NOMO-1 (cell line): Measurements from ENCODE around the gene ANTXR2.

ENCODE experiments used
- DNase-seq, 2 experiments: peaks; one replicate each; lab custom pipeline; 2025; ENCODE audit not compliant: unreplicated experiment in 2 of 2; lab: John Stamatoyannopoulos, UW

Gene ANTXR2

DNA sequence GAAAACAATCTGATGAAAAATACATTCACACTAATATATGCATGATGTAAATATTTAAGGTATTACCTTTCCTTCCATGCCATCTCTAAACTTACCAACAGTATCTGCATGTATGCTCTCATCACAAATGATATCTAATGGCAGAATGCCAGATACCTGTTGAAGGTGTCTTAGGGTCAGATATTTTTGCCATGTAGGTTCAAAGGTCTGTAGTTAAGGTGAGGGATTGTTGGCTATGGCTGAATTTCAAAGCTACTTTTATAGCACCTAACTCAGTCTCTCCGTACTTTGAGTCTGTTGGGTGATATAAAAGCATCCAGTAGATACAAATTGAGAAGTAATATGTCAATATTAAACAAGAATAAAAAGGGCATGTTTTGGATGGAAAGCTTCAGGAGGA is 19.8 kb upstream of the ANTXR2 start:
- DNase-seq = no peak

DNA sequence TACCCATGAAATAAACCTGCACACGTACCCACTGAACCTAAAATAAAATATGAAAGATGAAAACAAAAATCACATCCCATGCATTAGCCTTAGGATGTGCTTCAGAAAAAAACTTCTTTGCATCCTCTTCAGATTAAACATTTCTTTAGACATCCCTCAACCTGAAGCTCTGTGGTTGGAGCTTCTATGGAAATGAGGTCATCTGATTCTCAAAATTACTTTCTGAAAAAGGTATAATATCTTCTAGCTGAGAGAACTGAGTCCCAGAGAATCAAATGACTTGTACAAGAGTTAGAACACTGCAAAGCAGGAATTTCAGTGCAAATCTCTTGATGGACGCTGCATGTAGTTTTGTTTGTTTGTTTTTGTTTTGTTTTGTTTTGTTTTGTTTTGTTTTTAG is 19.1 kb upstream of the ANTXR2 start:
- no peak for DNase-seq

DNA sequence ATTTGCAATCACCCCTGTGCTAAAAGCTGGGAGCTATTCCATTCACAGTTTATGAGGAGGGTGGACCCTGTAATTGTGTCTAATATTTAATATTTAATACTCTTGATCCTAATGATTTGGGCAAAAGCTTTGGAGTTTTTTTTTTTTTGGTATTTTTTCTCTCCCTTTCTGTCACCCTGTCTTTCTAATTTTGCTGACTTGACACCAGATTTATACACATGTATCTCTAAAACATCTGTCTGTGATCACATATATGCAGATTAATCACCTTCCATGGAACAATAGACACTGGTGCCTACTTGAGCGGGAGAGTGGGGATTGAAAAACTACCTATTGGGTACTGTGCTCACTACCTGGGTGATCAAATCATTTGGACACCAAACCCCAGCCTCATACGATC is 18.7 kb upstream of the ANTXR2 start:
- DNase-seq = no peak

DNA sequence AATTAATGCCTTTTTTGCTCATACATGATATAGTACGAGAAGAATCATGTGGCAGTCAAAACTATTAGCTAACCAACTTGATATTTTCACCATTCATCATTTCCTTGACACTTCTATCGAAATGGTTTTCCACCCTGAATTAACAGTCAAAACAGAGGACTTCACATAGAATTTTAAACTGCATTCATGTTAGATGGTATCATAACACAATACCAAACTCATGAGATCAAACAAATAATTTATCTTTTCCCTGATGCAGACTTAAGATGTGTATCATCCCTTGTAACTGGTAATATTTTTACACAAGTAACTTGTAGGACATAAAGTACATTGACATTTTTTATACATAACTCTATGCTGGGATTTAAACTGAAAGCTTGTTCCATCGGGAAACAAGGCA is 18.2 kb upstream of the ANTXR2 start:
- DNase-seq = no peak

DNA sequence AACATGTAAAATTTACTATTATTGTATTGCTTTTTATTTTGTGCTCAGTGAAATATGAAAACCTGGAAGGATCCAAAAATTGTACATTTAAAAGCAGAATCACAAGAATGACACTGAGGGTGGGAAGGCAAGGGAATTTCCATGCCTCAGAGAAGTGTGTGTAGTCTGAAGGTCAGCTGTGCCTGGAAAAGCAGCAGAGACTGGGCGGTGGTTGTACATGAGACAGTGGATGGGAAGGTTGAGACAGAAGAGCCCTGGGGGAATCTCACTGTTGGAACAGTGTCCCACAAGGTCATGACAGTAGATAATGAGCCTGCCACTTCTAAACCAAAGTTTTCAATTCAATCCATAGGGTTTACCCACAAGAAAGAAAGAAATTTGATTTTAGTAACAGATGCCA is 17.1 kb upstream of the ANTXR2 start:
- DNase-seq = no peak

DNA sequence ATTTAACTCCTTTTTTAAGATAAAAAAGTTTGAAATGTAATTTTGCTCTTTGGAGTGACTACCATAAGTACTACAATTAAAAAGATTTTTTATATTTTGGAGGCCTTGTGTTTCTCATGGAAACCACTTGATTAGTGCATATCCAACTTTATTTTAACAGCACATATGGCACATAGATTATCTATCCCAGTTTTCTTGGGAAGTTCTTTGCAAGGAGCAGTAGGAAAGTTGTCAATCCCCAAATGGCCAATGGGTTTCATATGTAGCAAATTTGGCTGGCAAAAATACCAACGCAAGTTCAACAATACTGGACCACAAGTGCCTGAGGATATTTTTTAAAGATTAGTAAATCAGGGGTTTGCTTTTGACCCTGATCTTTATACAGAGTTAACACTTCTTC is 15.4 kb upstream of the ANTXR2 start:
- DNase-seq = no peak

DNA sequence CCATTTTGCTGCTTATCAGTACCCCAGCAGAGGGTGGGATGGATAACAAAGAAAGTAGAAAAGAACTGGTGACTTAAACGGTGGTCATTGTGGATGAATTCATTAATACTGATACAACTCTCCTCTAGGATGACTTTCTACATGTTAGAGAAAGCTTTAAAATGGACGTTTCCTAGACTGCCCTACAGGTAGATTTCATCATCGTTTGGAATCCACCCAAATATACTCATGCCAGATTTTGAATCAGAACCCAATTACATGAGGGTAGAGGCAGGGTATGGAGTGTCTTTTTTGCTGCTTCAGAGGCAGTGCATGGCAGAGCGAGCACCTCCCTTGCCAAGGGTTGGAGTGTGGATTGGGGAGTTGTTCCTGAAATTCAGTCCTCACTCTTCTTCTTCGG is 13.3 kb upstream of the ANTXR2 start:
- no peak for DNase-seq

DNA sequence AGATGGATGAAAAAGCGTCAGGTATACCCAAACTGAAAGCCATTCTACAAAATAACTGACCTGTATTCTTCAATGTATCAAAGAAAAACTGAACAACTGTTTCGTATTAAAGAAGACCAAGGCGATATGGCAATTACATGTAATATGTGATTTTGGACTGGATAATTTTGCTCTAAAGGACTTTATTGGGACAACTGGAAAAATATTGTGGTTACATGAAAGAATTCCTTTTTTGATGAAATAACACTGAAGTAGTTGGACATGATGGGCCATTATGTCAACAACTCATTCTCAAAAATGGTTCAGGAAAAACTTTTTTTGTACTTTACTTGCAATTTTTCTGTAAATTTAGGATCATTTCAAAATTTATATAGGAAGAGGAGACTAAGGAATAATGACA is 12.1 kb upstream of the ANTXR2 start:
- DNase-seq = no peak

DNA sequence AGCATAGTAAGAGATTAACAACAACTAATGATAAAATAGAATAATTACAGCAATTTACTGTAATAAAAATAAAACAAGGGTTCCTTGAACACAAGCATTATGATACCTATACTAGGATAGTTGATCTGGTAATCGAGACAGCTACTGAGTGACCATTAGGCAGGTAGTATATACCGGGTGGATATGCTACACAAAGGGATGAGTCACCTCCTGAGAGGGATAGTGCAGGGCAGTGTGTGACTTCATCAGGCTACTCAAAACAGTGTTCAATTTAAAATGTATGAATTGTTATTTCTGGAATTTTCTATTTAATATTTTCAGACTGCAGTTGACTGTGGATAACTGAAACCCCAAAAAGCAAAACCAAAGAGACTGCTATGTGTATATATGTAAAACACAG is 9.7 kb upstream of the ANTXR2 start:
- no peak for DNase-seq

DNA sequence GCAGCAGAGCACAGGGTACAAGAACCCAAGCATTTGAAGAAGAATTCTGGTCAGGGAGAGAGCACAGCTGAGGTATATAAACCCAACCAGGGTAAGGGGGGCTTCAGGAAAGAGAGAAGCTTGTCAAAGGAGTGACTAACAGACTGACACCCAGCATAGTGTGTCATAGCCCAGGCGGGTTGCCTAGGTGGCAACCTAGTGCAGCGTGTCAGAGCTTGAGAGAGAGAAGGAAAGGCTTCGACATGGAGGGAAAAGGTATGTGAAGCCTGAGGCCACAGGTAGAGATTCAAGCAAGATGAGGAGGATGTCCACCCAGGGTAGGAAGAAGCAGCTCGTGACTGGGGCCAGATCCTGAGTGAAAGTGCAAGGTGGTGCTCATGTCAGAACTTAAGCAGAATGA is 8.5 kb upstream of the ANTXR2 start:
- DNase-seq = no peak

DNA sequence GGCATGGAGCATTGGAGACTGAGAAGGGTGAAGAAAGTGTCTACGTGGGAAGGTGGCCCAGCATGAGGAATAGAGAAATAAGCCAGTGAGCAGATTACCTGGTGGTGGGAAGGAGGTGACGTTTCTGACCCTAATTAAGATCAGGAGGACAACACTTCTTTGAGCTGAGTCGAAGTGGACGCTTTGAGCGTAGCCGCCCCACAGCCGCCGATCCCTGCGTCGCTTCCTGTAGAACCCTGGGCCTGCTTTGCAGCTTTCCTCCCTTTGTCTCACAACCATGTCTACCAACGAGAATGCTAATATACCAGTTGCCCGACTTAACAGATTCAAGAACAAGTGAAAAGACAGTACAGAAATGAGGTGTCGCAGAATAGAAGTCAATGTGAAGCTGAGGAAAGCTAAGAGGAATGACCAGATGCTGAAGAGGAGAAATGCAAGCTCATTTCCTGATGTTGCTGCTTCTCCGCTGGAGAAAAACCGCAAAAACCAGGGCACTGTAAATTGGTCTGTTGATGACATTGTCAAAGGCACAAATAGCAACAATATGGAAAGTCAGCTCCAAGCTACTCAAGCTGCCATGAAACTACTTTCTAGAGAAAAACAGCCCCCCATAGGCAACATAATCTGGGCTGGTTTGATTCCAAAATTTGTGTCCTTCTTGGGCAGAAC is 6.4 kb upstream of the ANTXR2 start:
- DNase-seq = peak; percentile 50 to 63

DNA sequence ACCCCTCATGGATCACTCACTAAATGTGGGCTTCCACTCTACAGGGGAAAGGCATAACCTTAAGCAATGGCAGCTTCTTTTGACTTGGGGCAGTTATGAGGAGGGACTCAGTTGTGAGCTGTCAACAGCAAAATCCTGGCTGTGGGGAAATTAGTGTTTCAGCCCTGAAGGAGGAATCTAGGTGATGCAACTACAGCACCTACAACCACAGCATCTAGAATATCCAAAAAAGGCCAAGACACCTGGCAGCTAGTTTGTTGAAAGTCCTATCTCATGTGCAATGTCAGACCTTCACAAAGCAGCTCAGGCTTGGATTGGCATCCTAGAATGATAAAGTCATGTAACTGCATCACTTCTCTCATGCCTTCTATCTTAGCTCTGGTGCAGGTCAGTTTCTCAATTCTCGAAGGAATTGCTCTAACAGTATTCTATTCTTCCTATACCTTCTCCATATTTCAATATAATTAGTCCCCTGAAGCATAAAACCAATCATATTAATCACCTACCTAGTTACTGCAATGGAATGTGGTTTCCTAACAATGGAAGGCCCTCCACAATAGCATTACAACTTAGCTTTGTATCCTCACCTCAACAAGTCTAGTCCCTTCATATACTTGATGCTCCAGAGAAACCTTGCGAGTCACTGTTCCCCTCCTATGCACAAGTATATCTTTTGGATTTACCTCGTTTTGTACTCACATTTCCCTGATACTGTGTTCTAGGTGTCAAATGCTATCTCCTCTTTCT is 5.5 kb upstream of the ANTXR2 start:
- DNase-seq = no peak

DNA sequence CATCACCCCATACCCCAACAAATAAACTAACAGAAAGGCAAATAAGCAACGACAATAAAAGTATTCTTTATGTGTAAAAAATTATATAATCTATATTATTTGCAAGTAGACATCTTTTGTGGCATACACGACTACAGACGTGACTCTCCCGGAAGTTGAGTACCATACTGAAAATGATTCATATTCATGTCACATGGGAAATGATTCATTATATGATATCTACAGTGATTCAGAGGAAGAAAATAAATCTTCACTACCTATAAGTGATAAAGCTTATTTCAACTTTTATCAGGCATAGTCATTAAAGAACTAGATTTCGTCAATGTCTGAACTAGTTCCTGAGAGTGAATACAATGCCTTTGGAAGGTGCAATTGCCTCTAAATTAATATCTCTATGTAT is 4.6 kb upstream of the ANTXR2 start:
- peak in 1 of 2 experiments; percentile 42 for DNase-seq

DNA sequence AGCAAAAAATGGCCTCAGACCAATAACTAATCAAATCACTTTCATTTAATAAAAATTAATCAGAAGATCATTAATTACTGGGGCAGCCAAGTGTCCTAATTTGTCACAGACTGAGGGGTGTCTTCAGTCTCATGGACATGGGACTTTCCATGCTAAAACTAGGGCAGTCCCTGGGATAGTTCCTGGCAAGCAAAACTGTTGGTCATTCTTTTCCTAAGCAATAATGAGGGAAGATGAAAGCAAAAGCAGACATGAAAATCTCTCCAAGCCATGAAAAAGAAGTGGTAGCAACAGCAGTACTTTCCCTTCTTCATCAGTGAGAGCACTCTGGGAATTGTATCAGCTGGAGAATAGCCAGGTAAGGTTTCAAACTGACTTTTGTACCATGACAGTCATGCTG is 3.7 kb upstream of the ANTXR2 start:
- DNase-seq = no peak

DNA sequence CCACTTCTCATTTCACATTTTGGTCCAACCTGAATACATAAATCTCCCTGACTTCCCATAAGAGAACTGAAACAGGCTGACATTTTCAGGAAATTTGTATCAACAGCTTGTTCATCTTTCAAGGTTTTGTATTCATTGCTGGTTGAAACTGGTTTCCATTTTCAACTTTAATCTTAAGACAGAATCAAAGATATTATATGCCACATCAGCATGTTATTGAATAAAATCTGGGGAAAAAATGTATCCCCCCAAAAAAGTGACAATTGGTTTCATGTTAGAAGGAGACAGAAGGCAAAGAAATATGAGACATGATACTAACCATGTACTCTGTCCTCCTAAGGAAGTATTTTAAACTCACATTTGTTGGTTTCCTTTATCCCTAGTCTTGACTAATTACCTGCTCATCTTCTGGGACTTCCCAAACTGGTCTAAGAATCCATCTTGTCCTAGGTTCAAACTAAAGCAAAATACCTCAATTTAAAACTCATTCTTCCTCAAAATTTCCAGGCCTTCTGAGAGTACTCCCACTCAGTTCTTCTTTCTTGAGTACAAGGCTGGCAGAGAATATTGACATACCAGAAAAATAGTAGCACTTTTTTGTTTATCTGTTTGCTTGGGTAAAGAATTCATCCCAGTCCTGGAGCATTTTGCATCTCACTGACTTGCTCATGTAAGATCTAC is 3.1 kb upstream of the ANTXR2 start:
- DNase-seq = peak in 1 of 2 experiments; percentile 13

DNA sequence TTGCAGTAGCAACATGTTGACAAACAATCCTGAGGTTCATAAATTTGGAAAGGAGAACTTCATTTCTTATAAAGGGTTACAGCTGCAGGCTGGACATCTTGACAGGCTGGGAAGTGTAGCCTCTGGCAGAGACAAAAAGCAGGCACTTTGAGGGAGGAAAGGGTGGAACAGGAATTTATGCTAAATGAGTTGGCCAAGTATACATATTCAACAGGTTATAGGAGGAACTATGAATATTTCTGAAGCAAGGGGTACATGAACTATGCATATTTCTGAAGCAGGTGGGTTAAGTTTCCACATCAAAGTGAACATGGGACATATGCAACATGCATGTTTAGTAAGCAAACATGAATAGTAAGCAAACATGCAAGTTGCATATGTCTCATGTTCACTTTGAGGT is 1.6 kb upstream of the ANTXR2 start:
- DNase-seq = no peak

DNA sequence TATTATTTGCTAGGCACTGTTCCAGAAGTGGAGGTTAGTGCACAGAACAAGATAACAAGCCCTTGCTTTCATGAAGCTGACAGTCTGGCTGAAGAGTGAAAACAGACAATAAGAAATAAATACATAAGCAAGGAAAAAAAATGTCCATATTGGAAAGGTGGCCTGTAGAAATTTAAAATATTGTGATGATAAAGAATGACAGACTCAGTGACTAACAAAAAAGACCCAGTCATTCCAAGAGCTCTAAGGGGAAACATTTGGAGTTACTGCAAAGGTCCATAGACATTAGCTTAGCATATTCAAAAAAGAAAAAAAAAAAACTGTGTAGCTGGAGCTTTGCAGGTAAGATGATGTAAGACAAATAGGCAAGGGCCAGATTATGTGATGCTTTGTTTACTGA is 1.0 kb upstream of the ANTXR2 start:
- DNase-seq = no peak

DNA sequence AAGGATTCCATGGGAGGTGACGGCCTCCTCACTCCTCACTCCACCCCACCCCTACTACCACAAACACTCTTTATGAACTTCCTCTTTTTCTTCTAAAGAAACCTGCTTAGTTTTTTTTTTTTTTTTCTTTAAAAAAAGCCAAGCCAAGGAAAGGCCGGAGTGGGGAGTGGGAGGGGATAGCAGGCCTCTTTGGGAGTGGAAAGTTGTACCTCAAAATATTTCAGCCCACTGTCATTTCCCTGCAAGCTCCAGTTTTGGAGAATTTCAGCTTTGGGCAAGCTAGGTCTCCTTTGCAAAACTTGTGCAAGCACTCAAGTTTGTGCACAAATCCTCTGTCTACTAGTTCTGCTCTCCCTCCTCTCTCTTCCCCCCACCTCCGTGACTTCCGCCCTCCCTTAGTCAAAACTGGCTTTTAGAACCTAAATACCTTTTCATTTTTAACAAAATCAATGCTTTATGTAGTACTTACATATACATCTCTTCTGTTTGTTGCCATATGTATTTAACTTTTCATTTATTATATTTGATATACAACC is 512 bp upstream of the ANTXR2 start:
- DNase-seq = peak; percentile 84 to 96

DNA sequence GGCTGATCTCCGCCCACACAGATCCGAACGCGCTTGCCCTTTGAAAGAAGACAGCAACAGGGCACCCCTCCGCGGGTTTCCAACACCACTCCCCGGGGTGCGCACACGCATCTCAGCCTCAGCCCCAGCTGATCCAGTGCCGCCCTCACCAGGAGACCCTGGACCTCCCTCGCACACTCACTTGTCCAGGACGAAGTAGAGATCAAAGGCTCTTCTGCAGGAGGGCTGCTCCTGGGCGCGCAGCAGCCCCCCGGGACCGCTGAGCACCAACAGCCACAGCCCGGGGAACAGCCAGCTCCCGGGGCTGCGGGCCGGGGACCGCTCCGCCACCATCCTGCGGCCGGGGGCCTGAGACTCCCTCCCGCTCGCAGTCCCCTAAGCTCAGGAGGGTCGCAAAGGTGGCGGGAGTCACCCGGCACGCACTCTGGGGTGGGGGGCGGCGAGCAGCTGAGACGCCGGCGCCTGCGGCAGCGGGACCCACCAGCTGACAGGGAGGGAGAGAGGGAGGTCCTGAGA is 743 bp downstream of the ANTXR2 start:
- no peak for DNase-seq

DNA sequence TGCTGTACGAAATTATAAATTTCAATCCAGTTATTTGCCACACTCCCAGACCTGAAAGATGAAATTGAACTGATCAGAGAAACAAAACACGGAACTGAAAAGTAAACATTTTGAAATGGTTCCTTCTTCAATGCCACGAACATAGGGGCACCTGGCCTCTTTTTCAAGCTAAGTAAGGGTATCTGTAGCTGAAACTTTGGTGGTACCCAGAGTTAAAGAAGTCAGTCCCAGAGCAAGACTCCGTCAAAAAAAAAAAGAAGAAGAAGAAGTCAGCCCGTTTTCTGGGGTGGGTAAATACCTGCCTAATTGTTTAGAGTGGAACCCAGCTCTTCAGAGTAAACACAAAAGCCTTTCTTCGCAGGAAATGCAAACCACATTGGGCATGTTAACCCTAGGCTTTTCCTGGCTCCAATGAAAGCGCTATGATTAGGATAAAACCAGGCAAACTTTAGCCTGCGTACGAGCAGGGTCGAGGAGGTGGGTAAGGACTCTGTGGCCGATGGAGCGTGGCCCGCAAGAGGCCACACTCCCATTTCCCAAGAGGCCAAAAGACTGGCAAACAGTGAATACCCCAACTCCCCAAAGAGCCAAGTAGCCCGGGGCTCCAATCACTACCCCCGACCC is 1.3 kb downstream of the ANTXR2 start:
- DNase-seq = peak in 1 of 2 experiments; percentile 33
